ENCODE data around the gene ANKRD55. TPM values are rescaled to one million over a fixed set of nuclear protein-coding genes. Genes with fewer than 3 reads are reported as not detected.
"Not testable (repeated sequence)": the region's sequence is repeated elsewhere in the genome, so short reads cannot be mapped to it uniquely, and the experiment has no call there.

Gene ANKRD55
- total RNA-seq, 2 experiments from 2014 or later = 10.3 to 11.9 TPM

DNA sequence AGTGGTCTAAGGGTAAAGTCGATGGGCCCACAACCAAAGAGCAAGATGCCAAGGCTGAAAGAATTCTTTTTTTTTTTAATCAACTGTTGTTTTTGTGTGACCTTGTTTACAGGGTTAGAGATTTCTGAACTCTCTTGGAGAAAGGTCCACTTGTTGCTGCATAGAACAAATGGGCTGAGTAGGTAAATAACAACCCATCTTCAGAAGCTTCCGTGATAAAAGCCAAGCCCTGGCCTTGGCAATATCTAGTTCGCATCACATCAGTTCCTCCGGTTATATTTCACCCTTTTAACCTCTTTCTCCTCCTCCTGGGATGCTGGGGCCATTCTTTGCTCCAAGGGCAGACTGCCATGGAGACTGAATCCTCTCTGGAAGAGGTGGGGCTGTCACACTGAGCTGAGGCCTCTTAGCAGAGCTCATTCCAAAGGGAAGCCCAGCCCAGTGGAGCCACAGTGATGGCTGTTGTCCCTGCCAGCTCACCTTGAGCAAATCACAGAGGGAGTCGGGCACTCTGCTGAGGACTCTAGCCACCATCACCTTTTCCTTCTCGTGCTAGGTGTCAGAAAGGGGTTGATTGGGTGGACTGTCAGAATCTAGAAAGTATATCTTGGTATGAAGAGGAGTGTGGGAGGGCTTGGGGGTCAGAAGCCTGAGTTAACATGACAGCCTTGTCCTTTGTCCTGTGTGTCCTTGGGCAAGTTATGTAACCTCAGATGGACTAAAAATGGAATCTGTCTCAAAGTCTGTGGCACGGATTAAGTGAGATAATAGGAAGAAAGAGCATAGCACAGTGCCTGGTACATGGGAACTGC is 17.9 kb downstream of the ANKRD55 start:
- H3K27ac Mint-ChIP-seq = no peak overlapping the region
- no peaks in the 10 kb centered on the region for H3K27me3 Mint-ChIP-seq
- no peak overlapping the region for H3K4me3 Mint-ChIP-seq
- peaks cover 8% of the 10 kb centered on the region for H3K36me3 Mint-ChIP-seq (ENCODE audit: low read depth)
- ChIA-PET CTCF (interaction anchor here (0.6 kb wide), 2 partner anchors 66 to 648 kb away, joined by 3 read pairs; no protein-coding TSS in a partner anchor), POLR2A (no interaction called here)
- H3K4me1 Mint-ChIP-seq = no peaks in the 10 kb centered on the region
- H3K9me3 Mint-ChIP-seq = peaks cover 22% of the 10 kb centered on the region
- DNase-seq = no peak

- DNase-seq, H3K27me3 Mint-ChIP-seq: not testable (repeated sequence)
- peaks cover 19% of the 10 kb centered on the region for H3K9me3 Mint-ChIP-seq
Measured at GRCh38 chr5:56213886-56214535, 19.1 kb downstream of the ANKRD55 start.

GRCh38 chr5:56212130-56212879 is 20.8 kb downstream of the ANKRD55 start:
- Mint-ChIP-seq H3K36me3 (ENCODE audit: low read depth) (peaks cover 5% of the 10 kb centered on the region), H3K27ac (no peak overlapping the region), H3K4me3 (no peak overlapping the region), H3K27me3 (no peaks in the 10 kb centered on the region), H3K4me1 (no peaks in the 10 kb centered on the region), H3K9me3 (peaks cover 19% of the 10 kb centered on the region)
- no peak for DNase-seq
- POLR2A ChIA-PET = no interaction called here
- CTCF ChIA-PET = interaction anchor here (0.5 kb wide), 1 partner anchor 843 kb away, joined by 3 read pairs; no protein-coding TSS in a partner anchor

More at GRCh38 chr5:56213886-56214535, 19.1 kb downstream of the ANKRD55 start:
- POLR2A ChIA-PET; CTCF ChIA-PET; H3K27ac Mint-ChIP-seq; H3K4me1 Mint-ChIP-seq; H3K36me3 Mint-ChIP-seq (ENCODE audit: low read depth); H3K4me3 Mint-ChIP-seq: not testable (repeated sequence)

DNA sequence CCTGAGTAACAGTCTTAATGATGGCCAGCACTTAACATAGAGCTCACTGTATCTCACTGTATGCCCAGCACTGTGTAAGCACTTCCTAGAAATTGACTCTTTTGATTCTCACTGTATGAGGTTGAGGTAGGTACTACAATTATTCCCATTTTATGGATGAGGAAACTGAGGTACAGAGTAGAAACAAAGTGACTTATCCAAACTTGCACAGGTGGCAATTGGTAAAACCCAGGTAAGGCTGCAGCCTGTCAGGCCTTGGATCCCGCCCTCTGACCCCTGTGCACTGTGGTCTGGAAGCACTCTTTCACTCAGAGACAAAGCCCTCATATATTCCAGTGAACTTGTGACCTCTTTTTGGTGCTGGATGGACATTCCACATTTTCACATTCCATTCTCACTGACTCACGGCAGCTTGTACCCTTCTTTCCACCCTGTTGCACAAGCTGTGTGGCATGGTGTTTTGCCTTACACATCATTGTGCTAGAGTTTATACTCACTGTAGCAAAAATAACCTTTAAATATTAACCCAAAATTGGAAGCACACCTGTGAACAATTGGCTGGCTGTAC is 21.7 kb downstream of the ANKRD55 start:
- Mint-ChIP-seq H3K27ac (no peak overlapping the region), H3K27me3 (no peaks in the 10 kb centered on the region), H3K9me3 (peaks cover 13% of the 10 kb centered on the region), H3K4me1 (no peaks in the 10 kb centered on the region), H3K4me3 (no peak overlapping the region), H3K36me3 (ENCODE audit: low read depth) (peaks cover 3% of the 10 kb centered on the region)
- CTCF ChIA-PET = interaction anchor here (0.5 to 1.1 kb wide), 2 partner anchors 21 to 844 kb away, joined by 3 read pairs; no protein-coding TSS in a partner anchor
- POLR2A ChIA-PET = no interaction called here
- no peak for DNase-seq

DNA sequence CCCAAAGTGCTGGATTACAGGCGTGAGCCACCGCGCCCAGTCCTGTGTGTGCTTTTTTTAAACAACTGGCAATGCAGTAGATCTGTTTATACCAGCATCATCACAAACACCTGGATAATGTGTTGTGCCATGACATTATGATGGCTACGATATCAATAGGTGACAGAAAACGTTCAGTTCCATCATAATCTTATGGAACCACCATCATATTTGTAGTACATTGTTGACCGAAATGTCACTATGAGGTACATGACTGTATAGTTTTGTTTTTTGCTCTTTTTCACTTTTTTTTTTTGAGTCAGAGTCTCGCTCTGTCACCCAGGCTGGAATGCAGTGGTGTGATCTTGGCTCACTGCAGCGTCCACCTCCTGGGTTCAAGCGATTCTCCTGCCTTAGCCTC is 24.4 kb downstream of the ANKRD55 start:
- Mint-ChIP-seq H3K9me3 (peaks cover 8% of the 10 kb centered on the region), H3K36me3 (ENCODE audit: low read depth) (peaks cover 5% of the 10 kb centered on the region), H3K27ac (no peak overlapping the region), H3K27me3 (no peaks in the 10 kb centered on the region), H3K4me3 (no peak overlapping the region), H3K4me1 (no peaks in the 10 kb centered on the region)
- ChIA-PET CTCF (interaction anchor here (0.7 to 0.9 kb wide), 2 partner anchors 8 to 34 kb away, joined by 3 read pairs; no protein-coding TSS in a partner anchor), POLR2A (no interaction called here)
- DNase-seq = no peak

- POLR2A ChIA-PET = no interaction called here
- Mint-ChIP-seq H3K9me3 (peaks cover 3% of the 10 kb centered on the region), H3K27ac (no peak overlapping the region), H3K27me3 (no peaks in the 10 kb centered on the region), H3K4me1 (peaks cover 2% of the 10 kb centered on the region), H3K4me3 (no peak overlapping the region), H3K36me3 (ENCODE audit: low read depth) (peaks cover 3% of the 10 kb centered on the region)
- no peak for DNase-seq
- CTCF ChIA-PET = no interaction called here
Measured at GRCh38 chr5:56207537-56207936, 25.6 kb downstream of the ANKRD55 start.

DNA sequence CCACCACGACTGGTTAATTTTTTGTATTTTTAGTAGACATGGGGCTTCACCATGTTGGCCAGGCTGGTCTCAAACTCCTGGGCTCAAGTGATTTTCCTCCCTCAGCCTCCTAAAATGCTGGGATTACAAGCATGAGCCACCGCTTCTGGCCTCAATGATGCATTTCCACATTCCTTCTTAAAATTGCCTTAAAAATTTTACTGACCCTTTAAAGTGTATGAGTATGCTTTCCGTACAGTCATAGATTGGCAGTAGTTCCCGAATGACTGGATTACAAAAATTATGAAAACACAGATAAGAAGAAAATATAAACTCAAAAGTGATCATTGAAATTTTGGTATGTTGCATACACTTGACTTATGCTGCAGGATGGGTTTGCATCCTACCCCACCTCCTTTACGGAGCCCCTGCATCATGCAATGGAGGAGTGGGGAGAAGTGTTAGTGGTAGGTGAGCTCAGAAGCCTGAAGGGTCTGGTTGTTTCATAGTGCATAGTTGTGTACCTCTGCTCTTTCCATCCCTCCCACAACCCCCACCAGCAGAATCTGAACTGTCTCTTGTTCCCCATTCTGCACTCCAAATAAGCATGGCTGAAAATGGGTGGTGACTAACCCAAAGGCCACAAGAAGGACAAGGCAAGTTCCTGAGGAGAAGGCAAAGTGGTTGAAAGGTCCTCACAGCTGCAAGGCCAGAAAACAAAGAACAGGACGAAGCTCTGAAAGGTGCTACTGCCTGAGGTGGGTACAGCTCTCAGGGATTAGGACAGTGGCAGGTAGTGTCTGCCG is 26.8 kb downstream of the ANKRD55 start:
- Mint-ChIP-seq H3K27me3 (no peaks in the 10 kb centered on the region), H3K4me3 (no peak overlapping the region), H3K9me3 (peaks cover 3% of the 10 kb centered on the region), H3K36me3 (ENCODE audit: low read depth) (peaks cover 3% of the 10 kb centered on the region), H3K27ac (no peak overlapping the region), H3K4me1 (peaks cover 13% of the 10 kb centered on the region)
- ChIA-PET POLR2A (no interaction called here), CTCF (interaction anchor here (0.7 to 0.9 kb wide), 2 partner anchors 16 to 58 kb away, joined by 3 to 6 read pairs; no protein-coding TSS in a partner anchor)
- no peak for DNase-seq

DNA sequence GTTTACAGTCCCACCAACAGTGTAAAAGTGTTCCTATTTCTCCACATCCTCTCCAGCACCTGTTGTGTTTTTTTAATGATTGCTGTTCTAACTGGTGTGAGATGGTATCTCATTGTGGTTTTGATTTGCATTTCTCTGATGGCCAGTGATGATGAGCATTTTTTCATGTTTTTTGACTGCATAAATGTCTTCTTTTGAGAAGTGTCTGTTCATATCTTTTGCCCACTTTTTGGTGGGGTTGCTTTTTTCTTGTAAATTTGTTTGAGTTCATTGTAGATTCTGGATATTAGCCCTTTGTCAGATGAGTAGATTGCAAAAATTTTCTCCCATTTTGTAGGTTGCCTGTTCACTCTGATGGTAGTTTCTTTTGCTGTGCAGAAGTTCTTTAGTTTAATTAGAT is 29.2 kb downstream of the ANKRD55 start:
- H3K27ac Mint-ChIP-seq; H3K4me3 Mint-ChIP-seq; H3K27me3 Mint-ChIP-seq; H3K36me3 Mint-ChIP-seq (ENCODE audit: low read depth); CTCF ChIA-PET; H3K9me3 Mint-ChIP-seq; POLR2A ChIA-PET; DNase-seq: not testable (repeated sequence)
- H3K4me1 Mint-ChIP-seq = peaks cover 22% of the 10 kb centered on the region

DNA sequence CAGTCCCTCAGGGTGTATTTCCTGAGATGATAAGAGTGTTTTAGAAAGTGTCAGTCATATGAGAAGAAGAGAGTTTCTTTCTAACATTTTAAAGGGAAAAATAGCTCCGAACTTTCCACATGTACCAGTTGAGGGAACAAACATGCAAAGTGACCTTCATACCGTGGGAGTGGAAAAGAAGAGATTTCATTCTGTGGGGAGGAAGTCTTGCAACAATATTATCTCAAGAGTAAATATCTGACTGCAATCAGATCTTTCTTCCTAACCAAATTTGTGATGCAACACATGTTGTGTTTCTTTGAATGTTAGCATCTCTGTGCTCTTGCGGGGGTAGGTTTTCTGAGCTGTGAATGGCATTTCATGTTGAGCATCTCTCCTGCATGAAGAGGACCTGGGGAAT is 30.6 kb downstream of the ANKRD55 start:
- Mint-ChIP-seq H3K36me3 (ENCODE audit: low read depth) (peaks cover 3% of the 10 kb centered on the region), H3K4me1 (peaks cover 22% of the 10 kb centered on the region)
- POLR2A ChIA-PET = no interaction called here

GRCh38 chr5:56201762-56202261 is 31.3 kb downstream of the ANKRD55 start:
- H3K27me3 Mint-ChIP-seq, POLR2A ChIA-PET: not testable (repeated sequence)

More for the DNA sequence above, 30.6 kb downstream of the ANKRD55 start:
- no peak for DNase-seq
- no peaks in the 10 kb centered on the region for H3K27me3 Mint-ChIP-seq
- CTCF ChIA-PET = interaction anchor here (1.6 kb wide), 1 partner anchor 267 kb away, joined by 11 read pairs; no protein-coding TSS in a partner anchor
- H3K4me3 Mint-ChIP-seq = no peak overlapping the region
- no peak overlapping the region for H3K27ac Mint-ChIP-seq
- peaks cover 3% of the 10 kb centered on the region for H3K9me3 Mint-ChIP-seq

DNA sequence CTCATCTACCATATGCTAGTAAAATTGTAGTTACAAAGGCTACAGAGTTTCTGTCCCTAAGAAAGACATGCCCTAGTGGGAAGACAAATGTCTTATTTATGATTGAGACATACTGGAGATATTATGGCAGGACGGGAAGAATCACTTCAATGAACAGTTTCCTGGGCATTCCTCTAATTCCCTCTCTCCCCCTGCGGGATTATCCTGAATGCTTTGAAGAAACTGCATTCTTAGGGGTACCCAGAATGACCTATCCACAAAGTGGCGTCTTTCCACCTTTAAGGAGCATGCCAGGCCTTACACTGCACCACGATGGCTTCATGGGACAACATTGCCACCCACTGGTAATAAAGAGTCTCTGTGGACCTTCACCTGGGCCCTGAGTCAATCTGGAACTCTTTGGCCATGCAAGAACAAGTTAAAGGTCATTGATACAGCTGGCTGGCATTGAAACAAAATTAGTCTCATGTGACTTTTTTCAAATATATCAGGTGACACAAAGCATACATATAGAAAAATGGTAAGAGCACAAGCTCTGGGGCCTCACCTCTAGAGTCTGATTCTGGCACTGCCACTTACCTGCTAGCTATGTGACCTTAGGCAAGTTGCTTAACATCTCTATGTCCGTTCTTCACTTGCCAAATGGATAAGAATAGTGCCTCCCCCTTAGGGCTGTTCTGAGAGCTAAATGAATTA is 32.0 kb downstream of the ANKRD55 start:
- Mint-ChIP-seq H3K27me3 (no peaks in the 10 kb centered on the region), H3K4me1 (peaks cover 22% of the 10 kb centered on the region), H3K4me3 (no peak overlapping the region), H3K27ac (no peak overlapping the region), H3K36me3 (ENCODE audit: low read depth) (peaks cover 3% of the 10 kb centered on the region), H3K9me3 (peaks cover 3% of the 10 kb centered on the region)
- ChIA-PET POLR2A (interaction anchor here (0.7 kb wide), 1 partner anchor 216 kb away, joined by 3 read pairs; no protein-coding TSS in a partner anchor), CTCF (interaction anchor here (0.5 to 1.7 kb wide), 9 partner anchors 10 to 268 kb away, joined by 3 to 11 read pairs (median 4); no protein-coding TSS in a partner anchor)
- DNase-seq = peak; percentile 75

More at GRCh38 chr5:56201762-56202261, 31.3 kb downstream of the ANKRD55 start:
- not testable (repeated sequence) for H3K9me3 Mint-ChIP-seq; DNase-seq; H3K36me3 Mint-ChIP-seq (ENCODE audit: low read depth); H3K27ac Mint-ChIP-seq; H3K4me3 Mint-ChIP-seq
- H3K4me1 Mint-ChIP-seq = peaks cover 22% of the 10 kb centered on the region
- CTCF ChIA-PET = interaction anchor here (0.6 to 1.7 kb wide), 6 partner anchors 10 to 970 kb away, joined by 3 to 11 read pairs (median 4); no protein-coding TSS in a partner anchor

Measured in activated CD4-positive, alpha-beta T cell treated with anti-CD3 and anti-CD28 coated beads, Interleukin-2, amount 10 ng/mL, durations not matched to agents 7 days and 5 days (primary cell).